GM18498 (cell line): Measurements from ENCODE around the gene BCO2.
A peak's percentile ranks its signal among the peaks of the same experiment; 100 is the strongest.
"Not testable (repeated sequence)": the region's sequence is repeated elsewhere in the genome, so short reads cannot be mapped to it uniquely, and the experiment has no call there.

Experiments
- ATAC-seq: cut with Tn5 transposase; IDR thresholded peaks from one replicate; pipeline ENCODE4 v1.9.1; 2021; ENCODE audit warnings: mild to moderate bottlenecking, moderate library complexity; ENCODE audit not compliant: unreplicated experiment

The BCO2 gene

DNA sequence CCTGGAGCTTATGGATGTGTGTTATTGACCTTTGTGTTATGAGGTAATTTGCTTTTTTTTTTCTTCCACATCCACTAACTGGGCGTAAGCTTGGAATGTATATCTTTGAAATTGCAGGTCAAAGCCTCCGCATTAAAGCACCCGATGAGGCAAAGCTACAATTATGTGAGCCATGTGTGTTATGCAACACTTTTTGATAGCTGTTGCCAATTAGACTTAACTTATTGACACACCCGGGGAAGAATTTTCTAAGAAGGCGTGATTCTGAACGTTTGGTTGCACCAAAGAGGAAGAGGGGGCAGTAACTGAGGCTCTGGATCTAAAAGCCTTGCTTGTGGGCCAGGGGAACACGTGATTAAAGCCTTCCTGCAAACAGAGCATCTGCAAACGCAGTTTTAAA, 8.8 kb upstream of the BCO2 start:
- ATAC-seq: no peak

- ATAC-seq: no peak
Observed at GRCh38 chr11:112167145-112167544, 8.2 kb upstream of the BCO2 start, which contains the start of gene TEX12. TEX12 (plus strand) TSS chr11:112167372; CDS start chr11:112169269, 1,897 bp downstream.

DNA sequence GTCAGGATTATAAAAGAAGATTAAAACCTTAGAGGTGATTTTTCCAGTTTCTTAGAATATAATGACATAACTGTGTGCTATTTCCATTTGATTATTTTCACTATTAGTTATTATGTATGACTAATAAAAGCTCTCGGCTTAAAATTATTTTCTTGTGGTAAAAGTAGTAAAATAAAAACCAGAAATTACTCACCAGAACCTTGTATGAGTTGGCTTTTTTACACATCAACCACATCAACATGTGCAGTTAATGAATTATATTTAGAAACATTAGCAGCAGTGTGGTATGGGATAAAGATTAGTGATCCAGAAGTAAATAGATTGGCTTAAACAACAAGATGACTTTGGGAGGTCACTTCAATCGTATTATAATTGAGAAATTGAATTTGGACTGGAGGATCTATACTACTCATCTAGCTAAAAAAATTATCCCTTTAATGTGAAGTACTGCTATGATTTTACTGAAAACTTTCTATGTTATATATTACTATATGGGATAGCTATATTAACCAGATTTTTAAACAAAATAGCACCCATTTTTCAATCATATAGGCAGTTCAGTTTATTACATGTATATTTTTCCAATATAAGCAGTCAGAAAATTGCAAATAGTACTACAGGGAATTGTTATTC, 2.8 kb upstream of the BCO2 start:
- ATAC-seq: peak; percentile 50

DNA sequence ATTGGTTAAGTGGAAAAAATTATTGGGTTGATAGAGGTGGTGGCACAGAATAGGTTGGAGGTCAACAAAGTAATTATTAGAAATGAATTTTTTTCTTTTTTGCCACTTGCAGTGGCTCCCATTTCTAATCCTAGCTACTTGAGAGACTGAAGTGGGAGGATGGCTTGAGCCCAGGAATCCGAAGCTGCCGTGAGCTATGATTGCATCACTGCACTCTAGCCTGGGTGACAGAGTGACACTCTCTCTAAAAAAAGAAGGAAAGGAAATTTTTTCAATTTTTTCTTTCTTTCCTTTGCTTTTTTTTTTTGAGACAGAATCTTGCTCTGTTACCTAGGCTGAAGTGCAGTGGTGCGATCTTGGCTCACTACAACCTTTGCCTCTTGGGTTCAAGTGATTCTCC, 2.2 kb upstream of the BCO2 start:
- no peak for ATAC-seq

GRCh38 chr11:112175599-112175952, 264 bp downstream of the BCO2 start:
- ATAC-seq: no peak

GRCh38 chr11:112176077-112176476, 765 bp downstream of the BCO2 start:
- ATAC-seq: no peak

DNA sequence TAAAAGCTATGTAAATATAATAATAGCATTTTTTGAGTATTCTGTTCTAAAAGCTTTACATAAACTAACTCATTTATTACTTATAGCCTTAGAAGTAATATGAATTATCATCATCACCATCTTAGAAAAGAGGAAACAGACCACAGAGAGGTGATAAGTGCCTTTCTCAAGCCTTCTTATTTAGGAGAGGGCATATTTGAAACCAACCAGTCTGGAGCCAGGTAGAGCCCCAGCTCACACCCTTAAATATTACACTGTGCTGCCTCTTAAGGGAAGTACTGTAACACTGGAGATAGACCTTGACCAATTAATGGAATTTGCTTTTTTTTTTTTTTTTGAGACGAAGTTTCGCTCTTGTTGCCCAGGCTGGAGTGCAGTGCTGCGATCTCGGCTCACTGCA, 2.3 kb downstream of the BCO2 start:
- ATAC-seq: no peak

GRCh38 chr11:112178428-112178827, 3.1 kb downstream of the BCO2 start:
- no peak for ATAC-seq

GRCh38 chr11:112178936-112179335, 3.6 kb downstream of the BCO2 start:
- no peak for ATAC-seq

GRCh38 chr11:112179601-112180000, 4.3 kb downstream of the BCO2 start:
- ATAC-seq: peak; percentile 83

GRCh38 chr11:112182867-112183266, 7.6 kb downstream of the BCO2 start:
- ATAC-seq: no peak

DNA sequence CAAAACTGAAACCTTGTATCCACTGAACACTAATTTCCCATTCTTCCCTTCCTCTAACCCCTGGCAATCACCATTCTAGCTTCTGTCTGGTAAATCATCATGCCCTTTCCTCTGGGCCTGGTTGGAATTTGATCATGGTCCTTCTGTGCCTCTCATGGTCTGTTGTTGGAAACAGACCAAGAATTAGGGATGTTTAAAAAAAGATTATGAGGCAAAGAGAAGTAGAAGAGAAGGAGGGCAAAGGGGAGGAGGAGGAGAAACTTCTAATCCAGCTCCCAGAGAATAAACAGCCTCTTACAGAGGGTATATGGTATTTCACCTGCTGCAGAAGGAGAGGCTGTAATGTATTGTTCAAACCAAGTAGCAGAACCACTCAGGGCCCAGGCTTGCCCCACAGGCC, 10.6 kb downstream of the BCO2 start:
- ATAC-seq: no peak

DNA sequence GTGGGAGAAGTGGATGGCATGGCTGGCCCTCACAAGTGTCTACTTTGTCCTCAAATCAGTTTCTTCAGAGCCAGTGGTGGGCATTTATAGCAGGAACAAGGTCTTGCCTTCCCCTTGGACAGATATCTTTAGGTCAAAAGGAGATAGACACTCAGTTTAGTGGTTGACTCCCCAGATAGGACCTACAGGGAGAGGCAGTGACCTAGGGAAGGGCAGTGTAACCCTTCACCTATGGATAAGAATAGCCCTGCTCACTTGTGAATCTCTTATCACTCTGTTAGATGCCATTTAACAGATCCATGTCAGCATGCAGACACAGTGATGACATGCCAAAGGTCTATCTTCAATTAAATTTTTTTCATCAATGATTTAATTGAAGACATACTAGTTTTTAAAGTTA, 11.0 kb downstream of the BCO2 start:
- no peak for ATAC-seq

DNA sequence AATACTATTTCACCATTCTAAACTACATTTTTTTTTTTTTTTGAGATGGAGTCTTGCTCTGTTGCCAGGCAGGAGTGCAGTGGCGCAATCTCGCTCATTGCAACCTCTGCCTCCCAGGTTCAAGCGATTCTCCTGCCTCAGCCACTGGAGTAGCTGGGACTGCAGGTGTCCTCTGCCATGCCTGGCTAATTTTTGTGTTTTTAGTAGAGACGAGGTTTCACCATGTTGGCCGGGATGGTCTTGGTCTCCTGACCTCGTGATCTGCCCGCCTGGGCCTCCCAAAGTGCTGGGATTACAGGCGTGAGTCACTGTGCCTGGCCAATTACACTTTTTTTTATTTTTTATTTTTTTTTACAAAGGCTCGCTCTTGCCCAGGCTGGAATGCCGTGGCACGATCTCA, 19.8 kb downstream of the BCO2 start:
- not testable (repeated sequence) for ATAC-seq

GRCh38 chr11:112195951-112196351, 20.6 kb downstream of the BCO2 start:
- ATAC-seq: no peak

GRCh38 chr11:112196519-112197087, 21.3 kb downstream of the BCO2 start:
- no peak for ATAC-seq

GRCh38 chr11:112199101-112199500, 23.8 kb downstream of the BCO2 start:
- ATAC-seq: not testable (repeated sequence)

- ATAC-seq: no peak
Observed at GRCh38 chr11:112200252-112200651, 24.9 kb downstream of the BCO2 start.

- ATAC-seq: no peak
Observed at GRCh38 chr11:112206071-112206470, 30.8 kb downstream of the BCO2 start.

DNA sequence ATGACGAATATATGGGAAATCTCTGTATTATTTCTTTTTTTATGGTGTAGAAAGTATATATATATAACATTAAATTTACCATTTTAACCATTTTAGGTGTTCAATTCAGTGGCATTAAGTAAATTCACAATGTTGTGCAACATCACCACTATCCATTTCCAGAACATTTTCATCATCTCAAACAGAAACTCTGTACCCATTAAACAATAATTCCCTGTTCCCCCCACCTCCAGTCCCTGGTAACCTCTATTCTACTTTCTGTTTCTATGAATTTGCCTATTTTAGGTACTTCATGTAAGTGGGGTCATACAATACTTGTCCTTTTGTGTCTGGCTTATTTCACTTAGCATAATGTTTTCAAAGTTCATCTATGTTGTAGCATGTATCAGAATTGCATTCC, 35.6 kb downstream of the BCO2 start:
- ATAC-seq: no peak

GRCh38 chr11:112211536-112211935, 36.2 kb downstream of the BCO2 start:
- ATAC-seq: no peak

DNA sequence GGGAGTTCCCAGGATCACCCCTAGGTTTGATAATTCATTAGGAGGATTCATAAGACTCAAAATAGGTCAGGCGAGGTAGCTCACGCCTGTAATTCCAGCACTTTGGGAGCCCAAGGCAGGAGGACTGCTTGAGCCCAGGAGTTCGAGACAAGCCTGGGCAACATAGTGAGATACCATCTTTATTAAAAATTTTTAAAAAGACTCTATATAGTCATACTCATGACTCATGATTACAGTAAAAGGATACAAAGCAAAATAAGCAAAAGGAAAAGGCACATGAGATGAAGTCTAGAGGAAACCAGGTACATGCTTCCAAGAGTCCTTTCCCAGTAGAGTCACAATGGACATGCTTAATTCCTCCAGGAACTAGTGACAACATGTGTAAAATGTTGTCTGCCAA, 37.0 kb downstream of the BCO2 start:
- ATAC-seq: no peak

DNA sequence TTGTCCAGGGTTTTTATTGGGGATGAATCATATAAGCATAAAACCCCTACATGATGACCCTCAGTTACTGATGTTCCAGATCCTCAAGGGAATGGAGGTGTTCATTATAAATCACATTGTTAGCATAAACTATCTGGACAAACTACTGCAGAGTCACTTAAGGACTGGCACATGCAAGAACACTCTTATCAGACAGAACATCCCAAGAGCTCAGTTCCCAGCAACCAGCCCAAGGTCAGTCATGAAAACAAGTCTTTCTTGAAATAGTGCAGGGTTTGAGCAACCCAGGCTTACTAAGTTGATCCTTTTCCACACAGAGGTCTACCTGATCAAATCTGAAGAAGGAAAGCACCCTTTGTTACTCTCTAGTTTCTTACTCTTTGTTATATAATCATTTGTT, 37.4 kb downstream of the BCO2 start:
- ATAC-seq: no peak
